HEK293 (cell line): ENCODE data around the gene KSR1.

Experiments
- YY1 ChIP-seq: fragments of 450-650 bp; formaldehyde crosslinking; IDR thresholded peaks from 2 replicates; pipeline ENCODE4 v1.5.1; 2018; ENCODE audit warnings: missing biosample characterization, missing genetic modification characterization
- ZIC2 ChIP-seq: fragments of 450-650 bp; formaldehyde crosslinking; IDR thresholded peaks from 2 replicates; pipeline ENCODE4 v1.5.1; 2016; ENCODE audit warnings: missing biosample characterization, missing genetic modification characterization
- ZNF24 ChIP-seq: fragments of 450-650 bp; formaldehyde crosslinking; IDR thresholded peaks from 2 replicates; pipeline ENCODE4 v1.5.1; 2016; ENCODE audit warnings: missing biosample characterization, missing genetic modification characterization
- ZNF311 ChIP-seq: fragments of 450-650 bp; formaldehyde crosslinking; IDR thresholded peaks from 2 replicates; pipeline ENCODE4 v1.5.1; 2017; ENCODE audit warnings: missing biosample characterization, missing genetic modification characterization, borderline replicate concordance
- ZNF561 ChIP-seq: fragments of 450-650 bp; IDR thresholded peaks from 2 replicates; pipeline ENCODE4 v1.5.1; 2018; ENCODE audit warnings: missing biosample characterization, missing genetic modification characterization, borderline replicate concordance
- ZNF596 ChIP-seq: fragments of 450-650 bp; IDR thresholded peaks from 2 replicates; pipeline ENCODE4 v1.5.0; 2018; ENCODE audit warnings: missing biosample characterization, mild to moderate bottlenecking, missing genetic modification characterization, moderate library complexity
- ZNF707 ChIP-seq: fragments of 450-650 bp; formaldehyde crosslinking; IDR thresholded peaks from 2 replicates; pipeline ENCODE4 v1.5.1; 2016; ENCODE audit warnings: missing biosample characterization, missing genetic modification characterization
- ZNF777 ChIP-seq: fragments of 450-650 bp; formaldehyde crosslinking; IDR thresholded peaks from 2 replicates; pipeline ENCODE4 v1.5.1; 2017; ENCODE audit warnings: missing biosample characterization, missing genetic modification characterization, borderline replicate concordance
- TF ChIP-seq, protein P1 (sequence below): fragments of 450-650 bp; formaldehyde crosslinking; IDR thresholded peaks from 2 replicates; pipeline ENCODE4 v1.5.1; 2016; ENCODE audit warnings: missing biosample characterization, missing genetic modification characterization
- TF ChIP-seq, protein P2 (sequence below): fragments of 450-650 bp; formaldehyde crosslinking; IDR thresholded peaks from 2 replicates; pipeline ENCODE4 v1.5.1; 2016; ENCODE audit warnings: missing biosample characterization, missing genetic modification characterization
- TF ChIP-seq, protein P3 (sequence below): fragments of 450-650 bp; formaldehyde crosslinking; IDR thresholded peaks from 2 replicates; pipeline ENCODE4 v1.5.1; 2016; ENCODE audit warnings: missing biosample characterization, missing genetic modification characterization
- TF ChIP-seq, protein P4 (sequence below): fragments of 450-650 bp; formaldehyde crosslinking; IDR thresholded peaks from 2 replicates; pipeline ENCODE4 v1.5.1; 2016; ENCODE audit warnings: missing biosample characterization, missing genetic modification characterization
- TF ChIP-seq, protein P5 (sequence below): fragments of 450-650 bp; formaldehyde crosslinking; conservative IDR thresholded peaks from 2 replicates; pipeline ENCODE4 v1.5.1; 2016; ENCODE audit warnings: low read depth, missing biosample characterization, missing genetic modification characterization

DNA sequence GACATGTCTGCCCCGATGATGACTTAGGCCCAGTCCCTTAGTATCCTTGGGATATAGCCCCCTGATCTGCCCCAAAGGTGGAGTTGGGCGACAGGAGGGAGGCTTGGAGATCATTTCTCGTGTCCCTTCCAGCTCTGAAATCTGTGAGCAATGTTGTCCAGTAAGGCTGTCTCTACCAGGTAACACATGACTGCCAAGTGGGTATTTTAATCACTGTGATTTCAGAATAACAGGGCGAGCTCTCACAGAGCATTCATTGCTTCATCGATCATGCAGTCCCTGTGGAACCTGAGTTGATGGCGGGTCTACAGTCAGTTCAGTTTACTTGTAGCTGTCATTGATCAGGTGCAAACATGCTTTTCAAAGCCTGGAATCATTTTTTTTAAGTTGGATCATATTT is 39.2 kb downstream of the KSR1 start:
- TF ChIP-seq, protein P1, sequence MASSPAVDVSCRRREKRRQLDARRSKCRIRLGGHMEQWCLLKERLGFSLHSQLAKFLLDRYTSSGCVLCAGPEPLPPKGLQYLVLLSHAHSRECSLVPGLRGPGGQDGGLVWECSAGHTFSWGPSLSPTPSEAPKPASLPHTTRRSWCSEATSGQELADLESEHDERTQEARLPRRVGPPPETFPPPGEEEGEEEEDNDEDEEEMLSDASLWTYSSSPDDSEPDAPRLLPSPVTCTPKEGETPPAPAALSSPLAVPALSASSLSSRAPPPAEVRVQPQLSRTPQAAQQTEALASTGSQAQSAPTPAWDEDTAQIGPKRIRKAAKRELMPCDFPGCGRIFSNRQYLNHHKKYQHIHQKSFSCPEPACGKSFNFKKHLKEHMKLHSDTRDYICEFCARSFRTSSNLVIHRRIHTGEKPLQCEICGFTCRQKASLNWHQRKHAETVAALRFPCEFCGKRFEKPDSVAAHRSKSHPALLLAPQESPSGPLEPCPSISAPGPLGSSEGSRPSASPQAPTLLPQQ (tag by site-specific recombination): no peak
- TF ChIP-seq ZNF311 (tag by site-specific recombination): no peak
- no peak for TF ChIP-seq ZNF24
- no peak for TF ChIP-seq ZNF561 (tag by site-specific recombination)
- TF ChIP-seq, protein P2, sequence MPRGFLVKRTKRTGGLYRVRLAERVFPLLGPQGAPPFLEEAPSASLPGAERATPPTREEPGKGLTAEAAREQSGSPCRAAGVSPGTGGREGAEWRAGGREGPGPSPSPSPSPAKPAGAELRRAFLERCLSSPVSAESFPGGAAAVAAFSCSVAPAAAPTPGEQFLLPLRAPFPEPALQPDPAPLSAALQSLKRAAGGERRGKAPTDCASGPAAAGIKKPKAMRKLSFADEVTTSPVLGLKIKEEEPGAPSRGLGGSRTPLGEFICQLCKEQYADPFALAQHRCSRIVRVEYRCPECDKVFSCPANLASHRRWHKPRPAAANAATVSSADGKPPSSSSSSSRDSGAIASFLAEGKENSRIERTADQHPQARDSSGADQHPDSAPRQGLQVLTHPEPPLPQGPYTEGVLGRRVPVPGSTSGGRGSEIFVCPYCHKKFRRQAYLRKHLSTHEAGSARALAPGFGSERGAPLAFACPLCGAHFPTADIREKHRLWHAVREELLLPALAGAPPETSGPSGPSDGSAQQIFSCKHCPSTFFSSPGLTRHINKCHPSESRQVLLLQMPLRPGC: no peak
- no peak for TF ChIP-seq ZIC2
- TF ChIP-seq, protein P3, sequence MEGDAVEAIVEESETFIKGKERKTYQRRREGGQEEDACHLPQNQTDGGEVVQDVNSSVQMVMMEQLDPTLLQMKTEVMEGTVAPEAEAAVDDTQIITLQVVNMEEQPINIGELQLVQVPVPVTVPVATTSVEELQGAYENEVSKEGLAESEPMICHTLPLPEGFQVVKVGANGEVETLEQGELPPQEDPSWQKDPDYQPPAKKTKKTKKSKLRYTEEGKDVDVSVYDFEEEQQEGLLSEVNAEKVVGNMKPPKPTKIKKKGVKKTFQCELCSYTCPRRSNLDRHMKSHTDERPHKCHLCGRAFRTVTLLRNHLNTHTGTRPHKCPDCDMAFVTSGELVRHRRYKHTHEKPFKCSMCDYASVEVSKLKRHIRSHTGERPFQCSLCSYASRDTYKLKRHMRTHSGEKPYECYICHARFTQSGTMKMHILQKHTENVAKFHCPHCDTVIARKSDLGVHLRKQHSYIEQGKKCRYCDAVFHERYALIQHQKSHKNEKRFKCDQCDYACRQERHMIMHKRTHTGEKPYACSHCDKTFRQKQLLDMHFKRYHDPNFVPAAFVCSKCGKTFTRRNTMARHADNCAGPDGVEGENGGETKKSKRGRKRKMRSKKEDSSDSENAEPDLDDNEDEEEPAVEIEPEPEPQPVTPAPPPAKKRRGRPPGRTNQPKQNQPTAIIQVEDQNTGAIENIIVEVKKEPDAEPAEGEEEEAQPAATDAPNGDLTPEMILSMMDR: no peak
- TF ChIP-seq ZNF707 (tag by site-specific recombination): no peak
- no peak for TF ChIP-seq ZNF777
- no peak for TF ChIP-seq ZNF596 (tag by site-specific recombination)
- TF ChIP-seq, protein P4, sequence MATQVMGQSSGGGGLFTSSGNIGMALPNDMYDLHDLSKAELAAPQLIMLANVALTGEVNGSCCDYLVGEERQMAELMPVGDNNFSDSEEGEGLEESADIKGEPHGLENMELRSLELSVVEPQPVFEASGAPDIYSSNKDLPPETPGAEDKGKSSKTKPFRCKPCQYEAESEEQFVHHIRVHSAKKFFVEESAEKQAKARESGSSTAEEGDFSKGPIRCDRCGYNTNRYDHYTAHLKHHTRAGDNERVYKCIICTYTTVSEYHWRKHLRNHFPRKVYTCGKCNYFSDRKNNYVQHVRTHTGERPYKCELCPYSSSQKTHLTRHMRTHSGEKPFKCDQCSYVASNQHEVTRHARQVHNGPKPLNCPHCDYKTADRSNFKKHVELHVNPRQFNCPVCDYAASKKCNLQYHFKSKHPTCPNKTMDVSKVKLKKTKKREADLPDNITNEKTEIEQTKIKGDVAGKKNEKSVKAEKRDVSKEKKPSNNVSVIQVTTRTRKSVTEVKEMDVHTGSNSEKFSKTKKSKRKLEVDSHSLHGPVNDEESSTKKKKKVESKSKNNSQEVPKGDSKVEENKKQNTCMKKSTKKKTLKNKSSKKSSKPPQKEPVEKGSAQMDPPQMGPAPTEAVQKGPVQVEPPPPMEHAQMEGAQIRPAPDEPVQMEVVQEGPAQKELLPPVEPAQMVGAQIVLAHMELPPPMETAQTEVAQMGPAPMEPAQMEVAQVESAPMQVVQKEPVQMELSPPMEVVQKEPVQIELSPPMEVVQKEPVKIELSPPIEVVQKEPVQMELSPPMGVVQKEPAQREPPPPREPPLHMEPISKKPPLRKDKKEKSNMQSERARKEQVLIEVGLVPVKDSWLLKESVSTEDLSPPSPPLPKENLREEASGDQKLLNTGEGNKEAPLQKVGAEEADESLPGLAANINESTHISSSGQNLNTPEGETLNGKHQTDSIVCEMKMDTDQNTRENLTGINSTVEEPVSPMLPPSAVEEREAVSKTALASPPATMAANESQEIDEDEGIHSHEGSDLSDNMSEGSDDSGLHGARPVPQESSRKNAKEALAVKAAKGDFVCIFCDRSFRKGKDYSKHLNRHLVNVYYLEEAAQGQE: no peak
- no peak for TF ChIP-seq YY1
- TF ChIP-seq, protein P5, sequence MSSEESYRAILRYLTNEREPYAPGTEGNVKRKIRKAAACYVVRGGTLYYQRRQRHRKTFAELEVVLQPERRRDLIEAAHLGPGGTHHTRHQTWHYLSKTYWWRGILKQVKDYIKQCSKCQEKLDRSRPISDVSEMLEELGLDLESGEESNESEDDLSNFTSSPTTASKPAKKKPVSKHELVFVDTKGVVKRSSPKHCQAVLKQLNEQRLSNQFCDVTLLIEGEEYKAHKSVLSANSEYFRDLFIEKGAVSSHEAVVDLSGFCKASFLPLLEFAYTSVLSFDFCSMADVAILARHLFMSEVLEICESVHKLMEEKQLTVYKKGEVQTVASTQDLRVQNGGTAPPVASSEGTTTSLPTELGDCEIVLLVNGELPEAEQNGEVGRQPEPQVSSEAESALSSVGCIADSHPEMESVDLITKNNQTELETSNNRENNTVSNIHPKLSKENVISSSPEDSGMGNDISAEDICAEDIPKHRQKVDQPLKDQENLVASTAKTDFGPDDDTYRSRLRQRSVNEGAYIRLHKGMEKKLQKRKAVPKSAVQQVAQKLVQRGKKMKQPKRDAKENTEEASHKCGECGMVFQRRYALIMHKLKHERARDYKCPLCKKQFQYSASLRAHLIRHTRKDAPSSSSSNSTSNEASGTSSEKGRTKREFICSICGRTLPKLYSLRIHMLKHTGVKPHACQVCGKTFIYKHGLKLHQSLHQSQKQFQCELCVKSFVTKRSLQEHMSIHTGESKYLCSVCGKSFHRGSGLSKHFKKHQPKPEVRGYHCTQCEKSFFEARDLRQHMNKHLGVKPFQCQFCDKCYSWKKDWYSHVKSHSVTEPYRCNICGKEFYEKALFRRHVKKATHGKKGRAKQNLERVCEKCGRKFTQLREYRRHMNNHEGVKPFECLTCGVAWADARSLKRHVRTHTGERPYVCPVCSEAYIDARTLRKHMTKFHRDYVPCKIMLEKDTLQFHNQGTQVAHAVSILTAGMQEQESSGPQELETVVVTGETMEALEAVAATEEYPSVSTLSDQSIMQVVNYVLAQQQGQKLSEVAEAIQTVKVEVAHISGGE (tag by site-specific recombination): no peak
